Muscle of back (tissue), 11 donors: ENCODE results near the gene BRD1. TPM values are rescaled to one million over a fixed set of nuclear protein-coding genes. Genes with fewer than 3 reads are reported as not detected.
"Not testable (repeated sequence)": the region's sequence is repeated elsewhere in the genome, so short reads cannot be mapped to it uniquely, and the experiment has no call there.

Source experiments
- DNase-seq, 3 donors: peaks; one replicate each; pipeline versions ENCODE4 v3.0.0 to v3.0.0-alpha.2; 2013
- polyA plus RNA-seq, 10 donors: library from polyadenylated mRNA; unstranded; fragments of 120-200 nt; gene quantifications; one replicate each; pipeline ENCODE4 v1.2.1, GENCODE V29; 2013; ENCODE audit not compliant: insufficient read length in 10 of 10

Gene BRD1
- polyA plus RNA-seq, 10 donors = 18.4 to 30.2 (median 25.4) TPM

GRCh38 chr22:49783926-49784629 is 43.6 kb downstream of the BRD1 start:
- DNase-seq = no peak

- DNase-seq = no peak
Measured at GRCh38 chr22:49783036-49783746, 44.5 kb downstream of the BRD1 start.

- not testable (repeated sequence) for DNase-seq
Measured at GRCh38 chr22:49781886-49782285, 45.8 kb downstream of the BRD1 start.

GRCh38 chr22:49781289-49781782 is 46.3 kb downstream of the BRD1 start:
- DNase-seq = no peak

GRCh38 chr22:49780698-49781288 is 46.9 kb downstream of the BRD1 start:
- DNase-seq = no peak

GRCh38 chr22:49779853-49780697 is 47.6 kb downstream of the BRD1 start:
- DNase-seq = no peak

- no peak for DNase-seq
Measured at GRCh38 chr22:49779211-49779610, 48.5 kb downstream of the BRD1 start.

- DNase-seq = no peak
Measured at GRCh38 chr22:49777569-49778249, 50.0 kb downstream of the BRD1 start.

- DNase-seq = no peak
Measured at GRCh38 chr22:49776891-49777290, 50.8 kb downstream of the BRD1 start.

GRCh38 chr22:49775867-49776511 is 51.7 kb downstream of the BRD1 start:
- DNase-seq = no peak

- DNase-seq = no peak
Measured at GRCh38 chr22:49775191-49775866, 52.3 kb downstream of the BRD1 start.

- DNase-seq = no peak
Measured at GRCh38 chr22:49774499-49775151, 53.0 kb downstream of the BRD1 start.

GRCh38 chr22:49774046-49774445 is 53.6 kb downstream of the BRD1 start:
- no peak for DNase-seq

GRCh38 chr22:49773531-49773930 is 54.1 kb downstream of the BRD1 start:
- no peak for DNase-seq

GRCh38 chr22:49772692-49773091 is 55.0 kb downstream of the BRD1 start:
- no peak for DNase-seq

- no peak for DNase-seq
Measured at GRCh38 chr22:49771266-49772065, 56.2 kb downstream of the BRD1 start.

GRCh38 chr22:49770547-49771265 is 57.0 kb downstream of the BRD1 start:
- no peak for DNase-seq
